Measurements from ENCODE around the gene SLC27A2. TPM values are rescaled to one million over a fixed set of nuclear protein-coding genes. Genes with fewer than 3 reads are reported as not detected.

SLC27A2 gene
- total RNA-seq, 2 donors from 2014 or later: 2.2 TPM; not detected in 1

- no peak overlapping the region for H3K27ac ChIP-seq
- no peak for ATAC-seq (ENCODE audit: insufficient number of reproducible peaks, low FRiP score, low read depth)
- H3K9me3 ChIP-seq: no peaks in the 10 kb centered on the region
- no peak for DNase-seq (ENCODE audit: low spot score)
- H3K27me3 ChIP-seq (replicated peaks; ENCODE audit: insufficient read depth): no peaks in the 10 kb centered on the region
- H3K4me1 ChIP-seq (ENCODE audit: control insufficient read depth in 1 of 2, low read depth in 2 of 2): no peaks in the 10 kb centered on the region
- TF ChIP-seq, protein P1, sequence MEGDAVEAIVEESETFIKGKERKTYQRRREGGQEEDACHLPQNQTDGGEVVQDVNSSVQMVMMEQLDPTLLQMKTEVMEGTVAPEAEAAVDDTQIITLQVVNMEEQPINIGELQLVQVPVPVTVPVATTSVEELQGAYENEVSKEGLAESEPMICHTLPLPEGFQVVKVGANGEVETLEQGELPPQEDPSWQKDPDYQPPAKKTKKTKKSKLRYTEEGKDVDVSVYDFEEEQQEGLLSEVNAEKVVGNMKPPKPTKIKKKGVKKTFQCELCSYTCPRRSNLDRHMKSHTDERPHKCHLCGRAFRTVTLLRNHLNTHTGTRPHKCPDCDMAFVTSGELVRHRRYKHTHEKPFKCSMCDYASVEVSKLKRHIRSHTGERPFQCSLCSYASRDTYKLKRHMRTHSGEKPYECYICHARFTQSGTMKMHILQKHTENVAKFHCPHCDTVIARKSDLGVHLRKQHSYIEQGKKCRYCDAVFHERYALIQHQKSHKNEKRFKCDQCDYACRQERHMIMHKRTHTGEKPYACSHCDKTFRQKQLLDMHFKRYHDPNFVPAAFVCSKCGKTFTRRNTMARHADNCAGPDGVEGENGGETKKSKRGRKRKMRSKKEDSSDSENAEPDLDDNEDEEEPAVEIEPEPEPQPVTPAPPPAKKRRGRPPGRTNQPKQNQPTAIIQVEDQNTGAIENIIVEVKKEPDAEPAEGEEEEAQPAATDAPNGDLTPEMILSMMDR (IDR thresholded peaks at IDR 0.05): no peak
- no peaks in the 10 kb centered on the region for H3K36me3 ChIP-seq
- no peak overlapping the region for H3K4me3 ChIP-seq
These were observed 8.2 kb downstream of the SLC27A2 start for GRCh38 chr15:50190166-50190570.

DNA sequence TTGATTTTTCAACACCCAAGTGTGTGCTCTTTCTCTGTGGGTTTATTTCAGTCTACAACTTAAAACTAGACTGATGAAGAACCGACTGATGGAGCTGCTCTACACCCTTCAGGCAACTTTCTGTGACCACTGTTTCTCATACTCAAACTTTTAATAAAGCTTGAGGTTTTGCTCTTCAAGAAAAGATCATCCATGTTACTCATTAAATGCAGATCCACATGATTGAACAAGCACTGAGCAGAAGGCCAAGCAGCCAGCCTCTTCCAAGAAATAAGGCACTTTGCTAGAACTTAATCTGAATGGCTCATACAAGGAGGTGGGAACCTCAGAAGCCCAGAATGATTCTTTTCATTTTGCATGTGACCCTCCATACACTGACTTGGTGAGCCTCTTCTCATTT, 8.7 kb downstream of the SLC27A2 start:
- Histone ChIP-seq H3K4me1 (ENCODE audit: control insufficient read depth in 1 of 2, low read depth in 2 of 2) (no peaks in the 10 kb centered on the region), H3K36me3 (no peaks in the 10 kb centered on the region), H3K27ac (no peak overlapping the region), H3K4me3 (no peak overlapping the region), H3K9me3 (no peaks in the 10 kb centered on the region), H3K27me3 (replicated peaks; ENCODE audit: insufficient read depth) (no peaks in the 10 kb centered on the region)
- DNase-seq (ENCODE audit: low spot score) (no peak), ATAC-seq (ENCODE audit: insufficient number of reproducible peaks, low FRiP score, low read depth) (no peak)
- TF ChIP-seq, protein P1 (IDR thresholded peaks at IDR 0.05): no peak

DNA sequence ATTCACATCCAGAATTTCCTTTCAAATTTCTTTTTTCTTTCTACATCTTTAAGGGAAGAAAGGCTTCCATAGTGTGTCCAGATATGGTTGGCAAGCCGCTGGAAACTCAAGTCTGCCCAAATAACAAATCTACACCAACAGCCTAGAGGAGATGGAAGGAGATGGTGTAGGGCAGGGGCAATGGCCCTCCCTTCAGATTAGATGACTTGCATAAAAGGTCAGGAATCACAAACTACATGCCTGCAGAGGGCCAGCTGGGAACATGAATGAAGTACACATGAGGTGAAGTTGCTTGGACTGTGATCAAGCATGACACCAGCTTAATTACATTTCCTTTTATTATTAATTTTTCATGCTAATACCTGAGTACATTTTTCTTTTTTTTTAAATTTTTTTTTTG, 10.2 kb downstream of the SLC27A2 start:
- no peaks in the 10 kb centered on the region for H3K27me3 ChIP-seq (replicated peaks; ENCODE audit: insufficient read depth)
- H3K4me1 ChIP-seq (ENCODE audit: control insufficient read depth in 1 of 2, low read depth in 2 of 2): no peaks in the 10 kb centered on the region
- DNase-seq (ENCODE audit: low spot score) (no peak), ATAC-seq (ENCODE audit: insufficient number of reproducible peaks, low FRiP score, low read depth) (no peak)
- no peaks in the 10 kb centered on the region for H3K36me3 ChIP-seq
- no peak overlapping the region for H3K4me3 ChIP-seq
- H3K27ac ChIP-seq: no peak overlapping the region
- no peaks in the 10 kb centered on the region for H3K9me3 ChIP-seq
- TF ChIP-seq, protein P1 (IDR thresholded peaks at IDR 0.05): no peak

DNA sequence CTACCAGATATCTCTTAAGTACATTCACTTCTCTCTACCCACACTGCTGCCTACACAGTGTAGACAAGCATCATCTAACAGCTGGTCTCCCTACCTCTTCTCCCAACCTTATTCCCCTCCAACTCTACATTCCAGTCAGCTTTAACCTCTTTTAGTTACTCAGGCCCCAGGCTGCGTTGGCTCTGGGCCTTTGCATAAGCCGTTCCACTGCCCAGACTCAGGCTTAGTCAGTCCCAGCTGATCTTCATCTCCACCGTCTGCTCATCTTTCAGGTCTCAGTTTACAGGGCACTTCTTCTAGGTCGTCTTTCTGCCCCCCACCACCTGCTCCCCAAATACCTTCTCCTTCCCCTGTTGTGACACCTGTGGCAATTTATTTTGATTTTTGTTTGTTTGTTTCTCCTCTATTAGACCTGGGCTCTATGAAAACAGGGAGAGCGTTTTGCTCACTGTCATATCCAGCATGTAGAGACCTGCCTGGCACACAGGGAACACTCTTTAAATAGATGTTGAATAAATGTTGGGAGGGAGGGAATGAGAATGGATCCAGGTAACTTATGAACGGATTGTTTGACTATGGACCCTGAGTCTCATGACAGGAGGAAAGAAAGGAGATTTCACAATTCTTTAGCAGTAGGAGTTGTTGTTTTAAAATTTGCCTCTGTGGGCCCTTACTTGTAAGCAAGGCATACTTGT, 11.1 kb downstream of the SLC27A2 start:
- Histone ChIP-seq H3K27ac (no peak overlapping the region), H3K9me3 (no peaks in the 10 kb centered on the region), H3K27me3 (replicated peaks; ENCODE audit: insufficient read depth) (no peaks in the 10 kb centered on the region), H3K4me3 (no peak overlapping the region), H3K4me1 (ENCODE audit: control insufficient read depth in 1 of 2, low read depth in 2 of 2) (no peaks in the 10 kb centered on the region), H3K36me3 (no peaks in the 10 kb centered on the region)
- TF ChIP-seq, protein P1 (IDR thresholded peaks at IDR 0.05): no peak
- ATAC-seq (ENCODE audit: insufficient number of reproducible peaks, low FRiP score, low read depth) (no peak), DNase-seq (ENCODE audit: low spot score) (no peak)

- H3K27me3 ChIP-seq (replicated peaks; ENCODE audit: insufficient read depth): no peaks in the 10 kb centered on the region
- no peak overlapping the region for H3K27ac ChIP-seq
- ATAC-seq (ENCODE audit: insufficient number of reproducible peaks, low FRiP score, low read depth) (no peak), DNase-seq (ENCODE audit: low spot score) (no peak)
- TF ChIP-seq, protein P1 (IDR thresholded peaks at IDR 0.05): no peak
- no peak overlapping the region for H3K4me3 ChIP-seq
- H3K36me3 ChIP-seq: no peaks in the 10 kb centered on the region
- no peaks in the 10 kb centered on the region for H3K9me3 ChIP-seq
- no peaks in the 10 kb centered on the region for H3K4me1 ChIP-seq (ENCODE audit: control insufficient read depth in 1 of 2, low read depth in 2 of 2)
These were observed 20.0 kb downstream of the SLC27A2 start for GRCh38 chr15:50202003-50202402.
